HG03097 (cell line): ENCODE results near the gene MBNL1.
"Not testable (repeated sequence)": the region's sequence is repeated elsewhere in the genome, so short reads cannot be mapped to it uniquely, and the experiment has no call there.

ENCODE experiments used
- ATAC-seq: cut with Tn5 transposase; IDR thresholded peaks from one replicate; pipeline ENCODE4 v1.9.1; 2021; ENCODE audit not compliant: unreplicated experiment, low FRiP score

MBNL1 gene

GRCh38 chr3:152317184-152317583, 48.5 kb downstream of the MBNL1 start:
- no peak for ATAC-seq

GRCh38 chr3:152317956-152318355, 49.2 kb downstream of the MBNL1 start:
- ATAC-seq: no peak

- ATAC-seq: no peak
Observed at GRCh38 chr3:152318512-152318911, 49.8 kb downstream of the MBNL1 start.

GRCh38 chr3:152319256-152319655, 50.5 kb downstream of the MBNL1 start:
- ATAC-seq: no peak

GRCh38 chr3:152319831-152320617, 51.3 kb downstream of the MBNL1 start:
- no peak for ATAC-seq

- no peak for ATAC-seq
Observed at GRCh38 chr3:152321200-152321954, 52.6 kb downstream of the MBNL1 start.

GRCh38 chr3:152321955-152322377, 53.2 kb downstream of the MBNL1 start:
- ATAC-seq: no peak

GRCh38 chr3:152322756-152323155, 54.0 kb downstream of the MBNL1 start:
- no peak for ATAC-seq

GRCh38 chr3:152323834-152324233, 55.1 kb downstream of the MBNL1 start:
- ATAC-seq: peak; percentile 65

GRCh38 chr3:152325136-152325535, 56.4 kb downstream of the MBNL1 start:
- ATAC-seq: no peak

- ATAC-seq: no peak
Observed at GRCh38 chr3:152327203-152327602, 58.5 kb downstream of the MBNL1 start.

GRCh38 chr3:152328841-152329240, 60.1 kb downstream of the MBNL1 start:
- ATAC-seq: no peak

- ATAC-seq: no peak
Observed at GRCh38 chr3:152330559-152330958, 61.8 kb downstream of the MBNL1 start.

GRCh38 chr3:152331018-152331541, 62.4 kb downstream of the MBNL1 start:
- no peak for ATAC-seq

- ATAC-seq: no peak
Observed at GRCh38 chr3:152331998-152332397, 63.3 kb downstream of the MBNL1 start.

- no peak for ATAC-seq
Observed at GRCh38 chr3:152333928-152334327, 65.2 kb downstream of the MBNL1 start.

- ATAC-seq: no peak
Observed at GRCh38 chr3:152334761-152335160, 66.0 kb downstream of the MBNL1 start.

- no peak for ATAC-seq
Observed at GRCh38 chr3:152335273-152335672, 66.5 kb downstream of the MBNL1 start.

- not testable (repeated sequence) for ATAC-seq
Observed at GRCh38 chr3:152337337-152337736, 68.6 kb downstream of the MBNL1 start.

- no peak for ATAC-seq
Observed at GRCh38 chr3:152338159-152338720, 69.5 kb downstream of the MBNL1 start.

- no peak for ATAC-seq
Observed at GRCh38 chr3:152339881-152340505, 71.3 kb downstream of the MBNL1 start.
